Mesothelial cell of epicardium (in vitro differentiated cells): ENCODE results near the gene PACS2. TPM values are rescaled to one million over a fixed set of nuclear protein-coding genes. Genes with fewer than 3 reads are reported as not detected.
"Not testable (repeated sequence)": the region's sequence is repeated elsewhere in the genome, so short reads cannot be mapped to it uniquely, and the experiment has no call there.

Experiments
- DNase-seq, 2 experiments: peaks; one replicate each; pipeline ENCODE4 v3.0.0; 2021; ENCODE audit warnings: low spot score in 2 of 2; ENCODE audit not compliant: unreplicated experiment in 2 of 2
- H3K27ac Mint-ChIP-seq: 2 replicates; pipeline ENCODE4 v1.8.0; 2021; ENCODE audit warnings: mixed read lengths
- H3K27me3 Mint-ChIP-seq: 2 replicates; pipeline ENCODE4 v1.8.0; 2021; ENCODE audit warnings: low read depth, mixed read lengths
- H3K36me3 Mint-ChIP-seq: 2 replicates; pipeline ENCODE4 v1.8.0; 2021; ENCODE audit warnings: mixed read lengths
- H3K4me1 Mint-ChIP-seq: 2 replicates; pipeline ENCODE4 v1.8.0; 2021; ENCODE audit warnings: mixed read lengths
- H3K4me3 Mint-ChIP-seq: 2 replicates; pipeline ENCODE4 v1.8.0; 2021; ENCODE audit warnings: mild to moderate bottlenecking, moderate library complexity, mixed read lengths
- H3K9me3 Mint-ChIP-seq: 2 replicates; pipeline ENCODE4 v1.8.0; 2021; ENCODE audit warnings: mixed read lengths
- CTCF ChIP-seq: fragments of 200-600 bp; sonication (generic); IDR thresholded peaks from one replicate; pipeline ENCODE4 v1.5.0; 2021; ENCODE audit warnings: antibody characterized with exemption; ENCODE audit not compliant: unreplicated experiment
- total RNA-seq: library from RNA; stranded (reverse); gene quantifications from 3 replicates; pipeline ENCODE4 v1.2.1, GENCODE V29; 2021

PACS2 gene
- total RNA-seq, 1 donor from 2014 or later: 147 TPM

GRCh38 chr14:105272623-105273022, 41.9 kb upstream of the PACS2 start:
- Mint-ChIP-seq H3K4me3 (no peak overlapping the region), H3K9me3 (no peaks in the 10 kb centered on the region), H3K4me1 (peaks cover 23% of the 10 kb centered on the region), H3K36me3 (peaks cover 8% of the 10 kb centered on the region), H3K27me3 (no peaks in the 10 kb centered on the region), H3K27ac (peak overlapping the region; percentile 72)
- DNase-seq: no peak
- no peak for TF ChIP-seq CTCF

- no peak for DNase-seq
- no peak for TF ChIP-seq CTCF
- H3K36me3 Mint-ChIP-seq: peaks cover 8% of the 10 kb centered on the region
- H3K27me3 Mint-ChIP-seq: no peaks in the 10 kb centered on the region
- no peak overlapping the region for H3K4me3 Mint-ChIP-seq
- peak overlapping the region; percentile 72 for H3K27ac Mint-ChIP-seq
- H3K9me3 Mint-ChIP-seq: no peaks in the 10 kb centered on the region
- peaks cover 26% of the 10 kb centered on the region for H3K4me1 Mint-ChIP-seq
These were observed 41.5 kb upstream of the PACS2 start for GRCh38 chr14:105273062-105273461.

GRCh38 chr14:105274637-105275036, 39.9 kb upstream of the PACS2 start:
- H3K4me3 Mint-ChIP-seq: no peak overlapping the region
- H3K9me3 Mint-ChIP-seq: no peaks in the 10 kb centered on the region
- peaks cover 26% of the 10 kb centered on the region for H3K4me1 Mint-ChIP-seq
- no peaks in the 10 kb centered on the region for H3K27me3 Mint-ChIP-seq
- no peak for TF ChIP-seq CTCF
- no peak for DNase-seq
- peaks cover 3% of the 10 kb centered on the region for H3K36me3 Mint-ChIP-seq
- peak overlapping the region; percentile 30 for H3K27ac Mint-ChIP-seq

- peak overlapping the region; percentile 73 for H3K27ac Mint-ChIP-seq
- DNase-seq: no peak
- peaks cover 3% of the 10 kb centered on the region for H3K36me3 Mint-ChIP-seq
- H3K27me3 Mint-ChIP-seq: no peaks in the 10 kb centered on the region
- H3K9me3 Mint-ChIP-seq: no peaks in the 10 kb centered on the region
- H3K4me3 Mint-ChIP-seq: no peak overlapping the region
- peaks cover 26% of the 10 kb centered on the region for H3K4me1 Mint-ChIP-seq
- TF ChIP-seq CTCF: no peak
These were observed 39.1 kb upstream of the PACS2 start for GRCh38 chr14:105275267-105275946.

- not testable (repeated sequence) for H3K9me3 Mint-ChIP-seq, H3K27me3 Mint-ChIP-seq, H3K36me3 Mint-ChIP-seq, H3K4me3 Mint-ChIP-seq, DNase-seq
- H3K4me1 Mint-ChIP-seq: peaks cover 30% of the 10 kb centered on the region
- peak overlapping the region; percentile 53 for H3K27ac Mint-ChIP-seq
These were observed 37.1 kb upstream of the PACS2 start for GRCh38 chr14:105277448-105277847.

GRCh38 chr14:105279642-105280361, 34.7 kb upstream of the PACS2 start:
- H3K36me3 Mint-ChIP-seq: no peaks in the 10 kb centered on the region
- no peak overlapping the region for H3K4me3 Mint-ChIP-seq
- TF ChIP-seq CTCF: no peak
- no peaks in the 10 kb centered on the region for H3K9me3 Mint-ChIP-seq
- H3K27me3 Mint-ChIP-seq: no peaks in the 10 kb centered on the region
- no peak for DNase-seq
- peaks cover 16% of the 10 kb centered on the region for H3K4me1 Mint-ChIP-seq
- no peak overlapping the region for H3K27ac Mint-ChIP-seq
